Memory B cell (primary cell): Measurements from ENCODE around the gene PRDM16.

Experiments used
- ATAC-seq: fragments of 150-1000 bp; cut with Tn5 transposase; 2 replicates; pipeline ENCODE4 v1.10.0; 2021; ENCODE audit warnings: low read depth, mild to moderate bottlenecking, moderate library complexity
- DNase-seq, 2 donors: peaks; one replicate each; pipeline ENCODE4 v3.0.0; 2022; ENCODE audit warnings: low spot score in 2 of 2
- H3K27ac Mint-ChIP-seq: one replicate; pipeline ENCODE4 v1.8.0; 2022; ENCODE audit warnings: mild to moderate bottlenecking, moderate library complexity, mixed read lengths
- H3K27me3 Mint-ChIP-seq: one replicate; pipeline ENCODE4 v1.8.0; 2022; ENCODE audit warnings: mixed read lengths
- H3K36me3 Mint-ChIP-seq: one replicate; pipeline ENCODE4 v1.8.0; 2022; ENCODE audit warnings: mild to moderate bottlenecking, mixed read lengths
- H3K4me1 Mint-ChIP-seq: one replicate; pipeline ENCODE4 v1.8.0; 2022; ENCODE audit warnings: mixed read lengths
- H3K4me3 Mint-ChIP-seq: one replicate; pipeline ENCODE4 v1.8.0; 2022; ENCODE audit warnings: mild to moderate bottlenecking, moderate library complexity, mixed read lengths
- H3K9me3 Mint-ChIP-seq: one replicate; pipeline ENCODE4 v1.8.0; 2022; ENCODE audit warnings: mixed read lengths

Gene PRDM16

DNA sequence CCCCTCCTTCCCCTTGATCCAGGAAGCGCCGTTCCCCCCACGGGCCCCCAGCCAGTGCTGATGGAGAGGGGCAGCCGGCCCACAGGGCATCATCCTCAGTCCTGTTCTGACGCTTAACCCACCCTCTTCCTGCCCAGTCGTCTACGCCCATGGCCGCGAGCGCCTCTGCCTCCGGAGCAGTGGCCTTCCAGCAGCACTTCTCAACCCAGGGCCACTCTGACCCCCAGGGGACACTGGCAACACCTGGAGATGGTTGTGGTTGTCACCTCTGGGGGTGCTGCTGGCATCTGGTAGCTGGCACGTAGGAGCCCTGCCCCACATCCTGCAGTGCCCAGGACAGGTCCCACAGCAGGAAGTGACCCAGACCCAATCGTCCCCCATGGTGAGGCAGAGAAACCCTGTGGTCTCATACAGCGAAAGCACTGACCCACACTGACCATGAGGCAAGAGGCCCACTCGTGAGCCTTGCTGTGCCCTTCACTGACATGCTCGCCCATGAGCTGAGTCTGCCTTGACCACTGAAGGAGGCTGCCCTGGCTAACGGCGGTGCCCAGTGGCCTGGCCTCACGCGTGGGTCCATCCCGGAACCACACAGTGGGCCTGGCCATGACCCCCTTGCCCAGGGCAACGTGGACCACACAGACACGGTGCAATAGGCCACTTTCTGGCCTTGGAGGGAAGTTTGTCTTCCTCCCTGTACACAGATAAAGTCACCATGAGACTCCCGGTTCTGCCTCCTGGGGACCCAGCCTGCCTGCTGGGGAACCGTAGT is 288.7 kb downstream of the PRDM16 start:
- H3K27me3 Mint-ChIP-seq = peaks cover 7% of the 10 kb centered on the region
- H3K9me3 Mint-ChIP-seq = no peaks in the 10 kb centered on the region
- H3K4me1 Mint-ChIP-seq = no peaks in the 10 kb centered on the region
- H3K27ac Mint-ChIP-seq = no peak overlapping the region
- no peak overlapping the region for H3K4me3 Mint-ChIP-seq
- no peak for DNase-seq
- no peak for ATAC-seq
- H3K36me3 Mint-ChIP-seq = no peaks in the 10 kb centered on the region

DNA sequence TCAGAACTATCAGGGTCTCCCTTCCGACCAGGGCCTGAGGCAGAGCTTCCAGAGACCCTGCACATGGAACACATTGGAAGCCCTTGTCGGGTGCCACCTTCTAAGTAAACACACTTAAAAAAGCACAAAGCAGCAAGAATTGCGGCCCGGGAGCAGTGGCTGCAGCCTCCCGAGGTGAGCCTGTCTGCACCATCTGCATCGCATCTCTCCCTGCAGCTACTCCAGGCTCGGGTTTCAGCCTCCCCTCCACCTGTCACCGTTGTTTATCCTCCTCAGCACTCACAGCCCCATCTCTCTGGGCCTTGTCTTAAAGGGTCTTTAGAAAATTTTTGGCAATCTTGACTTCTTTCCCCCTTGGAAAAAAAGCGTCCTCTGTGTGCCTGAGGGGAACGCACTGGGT is 290.3 kb downstream of the PRDM16 start:
- Mint-ChIP-seq H3K4me3 (no peak overlapping the region), H3K27me3 (peaks cover 7% of the 10 kb centered on the region), H3K27ac (no peak overlapping the region), H3K36me3 (no peaks in the 10 kb centered on the region), H3K9me3 (no peaks in the 10 kb centered on the region), H3K4me1 (no peaks in the 10 kb centered on the region)
- ATAC-seq (no peak), DNase-seq (no peak)

DNA sequence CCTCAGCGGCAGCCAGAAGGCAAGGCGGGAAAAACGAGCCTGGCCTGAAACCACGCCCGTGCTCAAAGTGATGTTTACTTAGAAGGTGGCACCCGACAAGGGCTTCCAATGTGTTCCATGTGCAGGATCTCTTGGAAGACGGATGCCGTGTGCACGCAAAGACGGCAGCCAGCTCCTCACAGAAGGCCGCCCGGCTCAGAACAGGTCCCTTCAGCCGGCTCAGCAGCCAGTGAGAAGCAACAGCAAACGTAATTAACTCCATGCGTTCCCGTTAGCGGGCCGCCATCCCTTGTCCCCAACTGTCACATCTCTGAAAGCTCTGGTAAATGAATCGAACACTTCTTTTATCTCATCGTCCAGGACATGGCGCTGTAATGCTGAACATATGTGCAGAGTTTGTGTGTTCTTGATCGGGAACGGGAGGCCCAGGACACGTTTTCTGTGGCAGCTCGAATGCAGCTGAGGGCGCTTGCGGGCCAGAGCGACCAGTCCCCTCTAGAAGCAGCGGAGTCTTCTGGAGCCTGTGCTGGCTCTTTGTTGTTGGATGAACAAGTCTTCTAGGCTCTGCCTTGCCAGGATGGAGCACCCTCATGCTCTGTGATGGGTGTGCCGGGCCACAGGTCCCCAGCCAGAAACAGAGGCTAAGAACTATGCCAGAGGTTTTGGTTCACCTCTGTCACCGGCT is 290.9 kb downstream of the PRDM16 start:
- H3K36me3 Mint-ChIP-seq = no peaks in the 10 kb centered on the region
- no peak overlapping the region for H3K4me3 Mint-ChIP-seq
- no peaks in the 10 kb centered on the region for H3K4me1 Mint-ChIP-seq
- ATAC-seq (no peak), DNase-seq (no peak)
- no peaks in the 10 kb centered on the region for H3K9me3 Mint-ChIP-seq
- no peak overlapping the region for H3K27ac Mint-ChIP-seq
- H3K27me3 Mint-ChIP-seq = peaks cover 7% of the 10 kb centered on the region

DNA sequence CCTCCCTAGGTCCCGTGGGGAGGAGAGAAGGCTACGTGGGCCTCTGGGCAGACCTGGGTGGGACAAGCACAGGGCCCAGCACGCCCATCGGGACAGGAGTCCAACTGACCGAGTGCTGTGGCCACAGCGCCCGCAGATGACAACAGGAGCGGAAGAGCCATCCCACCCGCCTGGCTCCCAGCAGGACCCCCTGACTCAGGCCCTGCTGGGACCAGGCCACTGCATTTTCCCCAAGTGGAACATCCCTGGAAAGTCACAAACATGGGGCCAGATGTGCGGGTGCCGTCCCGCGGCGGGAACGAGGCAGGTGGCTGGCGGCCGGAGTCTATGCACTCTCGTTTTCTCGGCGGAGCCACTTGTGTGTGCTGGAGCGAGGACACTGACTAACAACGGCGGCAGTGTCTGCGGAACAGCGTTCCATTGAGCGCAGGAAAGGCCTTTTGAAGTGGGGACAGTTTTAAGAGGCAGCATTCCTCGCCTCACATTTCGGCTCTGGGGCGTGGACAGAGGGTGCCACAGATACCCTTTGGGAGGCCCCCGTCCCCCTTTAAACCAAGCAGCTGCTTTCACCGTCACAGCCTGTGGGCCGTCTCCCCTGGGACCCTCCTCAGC is 291.7 kb downstream of the PRDM16 start:
- no peaks in the 10 kb centered on the region for H3K9me3 Mint-ChIP-seq
- H3K4me1 Mint-ChIP-seq = no peaks in the 10 kb centered on the region
- H3K27ac Mint-ChIP-seq = no peak overlapping the region
- ATAC-seq (no peak), DNase-seq (no peak)
- peaks cover 7% of the 10 kb centered on the region for H3K27me3 Mint-ChIP-seq
- H3K4me3 Mint-ChIP-seq = no peak overlapping the region
- H3K36me3 Mint-ChIP-seq = no peaks in the 10 kb centered on the region

DNA sequence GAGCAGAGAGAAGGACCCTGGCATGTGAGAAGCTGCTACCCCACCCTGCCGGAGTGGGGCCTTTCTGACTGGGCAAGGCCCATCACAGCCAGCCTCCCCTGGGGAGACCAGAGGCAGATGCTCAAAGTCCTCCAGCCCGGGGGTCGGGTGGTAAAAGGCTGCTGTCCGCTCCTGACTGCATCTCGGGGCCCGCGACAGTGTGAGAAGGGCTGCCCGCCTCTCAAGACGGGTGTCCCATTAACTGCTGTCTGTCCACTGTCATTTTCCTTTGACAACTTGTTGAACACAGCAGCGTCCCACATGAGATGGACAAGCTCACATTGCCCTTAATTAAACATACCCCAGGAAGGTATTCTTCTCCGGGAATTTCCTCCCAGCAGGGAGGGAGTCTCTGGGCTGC is 294.0 kb downstream of the PRDM16 start:
- H3K4me1 Mint-ChIP-seq = no peaks in the 10 kb centered on the region
- no peaks in the 10 kb centered on the region for H3K36me3 Mint-ChIP-seq
- no peak overlapping the region for H3K4me3 Mint-ChIP-seq
- peaks cover 7% of the 10 kb centered on the region for H3K27me3 Mint-ChIP-seq
- H3K9me3 Mint-ChIP-seq = no peaks in the 10 kb centered on the region
- DNase-seq (no peak), ATAC-seq (no peak)
- no peak overlapping the region for H3K27ac Mint-ChIP-seq

DNA sequence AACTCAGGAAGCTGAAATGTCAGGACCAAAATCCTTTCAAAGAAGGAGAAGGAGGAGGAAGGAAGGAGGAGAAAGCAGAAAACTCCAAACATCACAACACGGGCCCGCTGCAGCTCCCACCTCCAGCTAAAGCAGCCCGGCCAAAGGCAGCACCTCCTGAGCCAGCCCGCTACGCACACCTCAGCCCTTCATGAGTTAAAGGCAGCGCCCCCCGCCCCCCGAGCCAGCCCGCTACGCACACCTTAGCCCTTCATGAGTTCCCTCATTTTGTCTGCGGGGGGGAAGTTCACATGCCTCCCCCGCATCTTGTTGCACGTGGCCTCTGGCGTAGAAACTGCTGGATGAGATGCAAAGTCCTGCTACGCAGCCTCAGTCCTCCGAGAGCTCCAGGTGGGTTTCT is 294.8 kb downstream of the PRDM16 start:
- H3K27ac Mint-ChIP-seq = no peak overlapping the region
- no peak overlapping the region for H3K4me3 Mint-ChIP-seq
- ATAC-seq (no peak), DNase-seq (no peak)
- no peaks in the 10 kb centered on the region for H3K9me3 Mint-ChIP-seq
- H3K4me1 Mint-ChIP-seq = no peaks in the 10 kb centered on the region
- no peaks in the 10 kb centered on the region for H3K36me3 Mint-ChIP-seq
- peaks cover 7% of the 10 kb centered on the region for H3K27me3 Mint-ChIP-seq

DNA sequence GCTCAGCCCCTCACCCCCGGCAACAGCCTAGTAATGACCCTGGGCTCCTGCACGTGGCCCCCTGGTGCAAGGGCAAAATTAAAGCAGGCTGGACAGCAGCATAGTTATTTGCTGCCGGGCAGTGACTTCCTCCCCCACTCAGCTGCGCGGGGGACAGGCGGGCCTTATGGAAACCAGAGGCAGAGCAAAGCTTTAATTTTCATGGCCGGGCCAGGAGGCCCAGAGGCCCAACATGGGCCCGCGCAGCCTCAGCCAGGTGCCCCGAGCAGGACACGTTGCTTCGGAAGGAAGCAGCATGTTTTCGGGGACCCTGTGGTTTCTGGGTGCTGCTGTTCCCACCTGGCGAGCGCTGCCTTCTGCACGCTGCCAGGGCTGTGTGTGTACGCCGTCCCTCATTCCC is 295.5 kb downstream of the PRDM16 start:
- Mint-ChIP-seq H3K27me3 (peaks cover 7% of the 10 kb centered on the region), H3K4me1 (no peaks in the 10 kb centered on the region), H3K27ac (no peak overlapping the region), H3K36me3 (no peaks in the 10 kb centered on the region), H3K4me3 (no peak overlapping the region), H3K9me3 (no peaks in the 10 kb centered on the region)
- ATAC-seq = no peak
- DNase-seq = no peak

DNA sequence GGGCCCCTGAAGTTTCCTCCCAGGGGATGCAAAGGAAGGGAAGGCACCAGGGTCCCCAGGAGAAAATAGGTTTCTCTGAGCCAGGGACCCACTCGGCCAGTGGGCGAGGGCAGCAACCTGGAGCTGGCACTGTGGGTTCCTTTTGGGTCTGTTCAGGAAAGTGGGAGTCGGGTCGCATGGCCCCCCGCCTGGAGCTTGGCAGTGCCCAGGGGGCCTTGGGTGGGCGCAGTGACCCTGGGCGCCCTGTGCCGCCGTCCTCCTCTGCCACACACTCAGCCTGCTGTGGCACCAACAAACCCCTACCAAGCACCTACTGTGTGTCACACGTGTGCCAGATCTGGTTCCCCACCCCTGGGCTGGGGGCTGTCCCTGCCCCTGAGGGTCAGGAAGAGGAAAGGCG is 296.0 kb downstream of the PRDM16 start:
- H3K36me3 Mint-ChIP-seq = no peaks in the 10 kb centered on the region
- no peaks in the 10 kb centered on the region for H3K4me1 Mint-ChIP-seq
- H3K9me3 Mint-ChIP-seq = no peaks in the 10 kb centered on the region
- DNase-seq (no peak), ATAC-seq (no peak)
- H3K27ac Mint-ChIP-seq = no peak overlapping the region
- H3K27me3 Mint-ChIP-seq = peaks cover 7% of the 10 kb centered on the region
- H3K4me3 Mint-ChIP-seq = no peak overlapping the region

DNA sequence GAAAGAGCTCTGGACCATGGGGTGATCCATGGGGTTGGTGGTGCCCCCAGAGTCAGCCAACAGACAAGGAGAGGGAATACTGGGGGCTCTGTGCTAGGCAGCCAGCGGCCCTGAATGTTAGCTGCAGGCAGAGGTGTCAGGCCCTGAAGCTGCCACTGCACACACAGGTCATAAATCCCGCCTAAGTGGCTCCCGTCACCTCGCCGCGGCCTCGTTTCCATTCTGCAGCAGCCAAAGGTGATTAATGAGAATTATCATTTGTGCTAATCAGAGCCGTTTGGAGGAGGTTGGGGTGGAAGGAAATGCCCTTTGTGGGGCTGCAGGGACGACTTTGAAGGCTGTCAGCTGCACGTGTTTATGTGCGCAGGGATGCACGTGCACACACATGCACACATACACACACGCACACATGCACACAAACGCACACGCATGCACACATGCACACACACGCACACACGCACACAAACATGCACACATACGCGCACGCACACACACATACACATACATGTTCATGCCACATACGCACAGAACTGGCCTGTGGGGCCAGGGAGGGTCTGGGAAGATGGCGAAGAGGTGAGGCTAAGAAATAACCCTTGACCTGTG is 296.6 kb downstream of the PRDM16 start:
- Mint-ChIP-seq H3K27me3 (peaks cover 7% of the 10 kb centered on the region), H3K27ac (no peak overlapping the region), H3K36me3 (no peaks in the 10 kb centered on the region), H3K4me1 (no peaks in the 10 kb centered on the region), H3K4me3 (no peak overlapping the region), H3K9me3 (no peaks in the 10 kb centered on the region)
- no peak for DNase-seq
- ATAC-seq = no peak

DNA sequence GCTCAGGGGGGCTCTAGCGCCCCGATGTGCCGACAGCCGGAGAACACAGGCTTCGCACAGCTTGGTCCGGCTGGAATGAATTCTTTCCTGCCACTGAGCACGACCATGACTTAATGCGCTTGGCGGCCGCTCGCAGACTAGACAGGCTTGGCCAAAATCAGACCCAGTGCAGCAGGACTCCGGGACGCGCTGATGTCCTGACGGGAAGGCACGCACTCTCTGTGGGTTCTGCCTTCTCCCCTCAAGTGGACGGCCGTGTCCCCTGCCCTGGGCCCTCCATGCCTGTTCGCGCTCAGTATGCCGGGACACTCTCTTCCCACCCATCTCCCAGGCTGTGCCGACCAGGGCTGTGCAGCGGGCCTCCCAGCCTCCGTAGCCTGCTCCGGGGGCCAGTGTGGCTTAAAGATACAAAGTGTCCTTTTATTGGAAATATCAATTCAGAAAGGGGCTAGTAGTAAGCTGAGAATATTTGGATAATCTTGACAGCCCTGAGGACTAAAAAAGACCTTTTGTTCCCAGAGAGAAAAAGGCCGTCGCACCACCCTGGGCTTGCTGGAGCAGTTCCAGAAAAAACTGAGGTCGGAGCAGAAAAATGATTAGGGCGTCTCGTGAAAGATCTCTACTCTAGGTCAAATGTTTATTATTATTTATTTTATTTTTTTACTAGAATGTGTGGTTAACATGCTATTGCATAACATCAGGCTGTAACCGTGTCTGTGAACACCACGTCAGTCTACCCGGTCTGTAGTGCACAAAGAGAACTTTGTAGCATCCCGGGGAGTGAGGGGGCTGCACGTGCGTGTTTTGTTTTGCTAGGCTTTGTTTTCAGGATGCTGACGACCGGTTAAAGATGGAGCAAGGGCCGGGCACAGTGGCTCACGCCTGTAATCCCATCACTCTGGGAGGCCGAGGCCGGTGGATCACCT is 297.4 kb downstream of the PRDM16 start:
- Mint-ChIP-seq H3K4me1 (peaks cover 6% of the 10 kb centered on the region), H3K27ac (no peak overlapping the region), H3K4me3 (no peak overlapping the region), H3K36me3 (no peaks in the 10 kb centered on the region), H3K27me3 (peaks cover 13% of the 10 kb centered on the region), H3K9me3 (peaks cover 6% of the 10 kb centered on the region)
- DNase-seq (no peak), ATAC-seq (no peak)

DNA sequence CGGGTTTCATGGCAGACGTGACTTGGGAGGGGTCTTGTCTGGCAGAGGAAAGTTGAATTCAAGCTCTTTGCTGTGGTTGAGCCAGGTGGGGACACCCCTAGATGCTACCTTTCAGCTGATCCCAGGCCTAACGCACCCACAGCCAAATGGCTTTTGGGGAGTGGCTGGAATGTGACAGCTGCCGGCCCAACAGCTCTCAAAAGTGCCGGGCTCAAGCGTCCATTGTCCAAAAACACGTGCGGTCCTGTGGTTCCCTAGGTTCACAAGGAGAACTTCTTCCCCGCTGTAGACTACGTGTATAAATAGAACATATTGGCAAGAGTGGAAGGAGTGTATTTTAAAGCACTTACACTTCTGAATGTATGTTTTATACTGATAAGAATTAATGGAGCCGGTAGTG is 298.4 kb downstream of the PRDM16 start:
- Mint-ChIP-seq H3K27me3 (peaks cover 9% of the 10 kb centered on the region), H3K36me3 (no peaks in the 10 kb centered on the region), H3K27ac (no peak overlapping the region), H3K4me3 (no peak overlapping the region), H3K9me3 (peaks cover 6% of the 10 kb centered on the region), H3K4me1 (peaks cover 6% of the 10 kb centered on the region)
- DNase-seq (no peak), ATAC-seq (no peak)

DNA sequence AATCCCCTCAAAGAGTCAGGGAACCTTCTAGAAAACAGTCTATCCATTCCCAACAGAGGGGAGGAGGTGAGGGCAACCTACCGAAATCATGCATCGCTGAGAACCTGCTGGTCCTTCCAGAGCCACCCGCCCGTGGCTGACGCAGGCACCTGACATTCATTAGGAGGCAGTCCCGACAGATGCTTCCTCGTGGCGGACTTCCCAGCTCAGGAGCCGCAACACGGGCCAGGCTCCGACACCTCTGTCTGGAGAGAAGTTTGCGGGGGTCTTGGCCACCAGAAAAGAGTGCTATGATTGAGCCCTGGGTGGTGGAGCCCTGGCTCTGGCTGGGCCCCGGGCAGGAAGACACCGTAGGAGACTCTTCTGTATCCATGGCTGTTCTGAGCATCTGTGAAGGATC is 299.1 kb downstream of the PRDM16 start:
- H3K27me3 Mint-ChIP-seq = peaks cover 10% of the 10 kb centered on the region
- H3K9me3 Mint-ChIP-seq = peaks cover 6% of the 10 kb centered on the region
- no peak for DNase-seq
- no peak overlapping the region for H3K4me3 Mint-ChIP-seq
- ATAC-seq = no peak
- H3K27ac Mint-ChIP-seq = no peak overlapping the region
- no peaks in the 10 kb centered on the region for H3K36me3 Mint-ChIP-seq
- peaks cover 6% of the 10 kb centered on the region for H3K4me1 Mint-ChIP-seq

DNA sequence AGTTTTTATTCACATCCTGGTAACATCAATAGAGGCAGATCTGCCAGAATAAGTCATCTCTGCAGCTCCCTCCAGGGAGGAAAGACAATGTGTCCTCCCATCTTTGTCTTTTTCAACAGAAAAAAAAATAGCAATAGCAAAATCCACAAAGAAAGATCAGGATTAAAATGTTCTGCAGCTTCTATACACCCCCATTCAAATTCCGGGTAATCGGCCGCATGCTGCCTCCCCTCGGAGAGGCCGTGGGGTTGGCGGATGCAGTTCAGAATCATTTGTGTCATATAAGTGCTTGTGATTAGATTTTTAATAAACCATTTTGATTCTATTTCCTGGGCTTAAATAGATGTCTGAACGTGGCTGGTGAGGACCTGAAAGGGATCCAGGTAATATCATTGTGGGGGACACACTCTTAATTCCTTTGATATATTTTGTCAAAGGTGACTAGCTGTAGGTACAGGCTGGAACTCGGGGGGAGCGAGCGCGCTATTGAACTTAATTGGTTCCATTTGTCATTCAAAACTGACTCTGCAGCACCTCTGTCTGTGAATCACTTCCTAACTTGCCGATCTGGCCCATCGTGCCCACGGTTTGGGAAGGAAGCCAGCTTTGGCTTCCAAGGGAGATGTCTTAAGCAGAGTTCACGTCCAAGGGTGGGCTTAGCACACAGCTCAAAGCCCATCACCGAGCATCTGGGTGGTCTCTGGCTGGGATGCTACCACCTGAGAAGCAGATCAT is 299.9 kb downstream of the PRDM16 start:
- H3K4me3 Mint-ChIP-seq = no peak overlapping the region
- no peak for ATAC-seq
- no peak for DNase-seq

More for the DNA sequence above, 299.9 kb downstream of the PRDM16 start:
- H3K9me3 Mint-ChIP-seq = peaks cover 6% of the 10 kb centered on the region
- no peak overlapping the region for H3K27ac Mint-ChIP-seq
- H3K27me3 Mint-ChIP-seq = peaks cover 10% of the 10 kb centered on the region
- H3K4me1 Mint-ChIP-seq = peaks cover 6% of the 10 kb centered on the region
- H3K36me3 Mint-ChIP-seq = no peaks in the 10 kb centered on the region
